ENCODE data around the gene CCDC112. TPM values are rescaled to one million over a fixed set of nuclear protein-coding genes. Genes with fewer than 3 reads are reported as not detected.

CCDC112 gene
- total and polyA plus RNA-seq, 2 donors (not counting 3 experiments of a cell fraction or from before 2014, with no cell fraction given) = 2.4 to 9.6 TPM

DNA sequence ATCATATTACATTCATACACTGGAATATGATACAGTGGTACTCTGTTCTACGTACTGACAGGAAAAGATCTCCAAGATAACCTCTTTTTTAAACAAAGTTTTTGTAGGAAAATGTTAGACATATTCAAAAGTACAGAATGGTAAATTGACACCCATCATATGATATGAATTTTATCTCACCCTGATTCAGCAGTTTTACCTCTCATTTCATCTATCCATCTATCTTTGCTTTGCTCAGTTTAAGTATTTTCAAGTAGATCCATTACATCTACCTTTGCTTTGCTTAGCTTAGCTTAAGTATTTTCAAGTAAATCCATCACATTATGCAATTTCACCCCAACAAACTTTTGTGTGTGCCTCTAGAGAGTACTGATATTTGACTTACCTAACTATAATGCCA lies 14.3 kb downstream of the CCDC112 start:
- no peak overlapping the region for H3K9ac ChIP-seq (replicated peaks; ENCODE audit: extremely low read depth, insufficient read depth, low read length)
- peaks cover 5% of the 10 kb centered on the region for H3K79me2 ChIP-seq (ENCODE audit: control insufficient read depth, insufficient read depth, low read length)
- no peaks in the 10 kb centered on the region for H3K9me3 ChIP-seq (replicated peaks; ENCODE audit: control insufficient read depth, insufficient read depth, low read length)
- ChIA-PET CTCF (no interaction called here), POLR2A (no interaction called here)
- H3K27ac ChIP-seq (ENCODE audit: insufficient read depth, low read depth, low read length) = no peak overlapping the region
- no peaks in the 10 kb centered on the region for H3K9me1 ChIP-seq (replicated peaks; ENCODE audit: control insufficient read depth, extremely low read depth, insufficient read depth, low read length)
- BruUV-seq (replicated peaks) = no TSS peak
- intact Hi-C loops (cut with micrococcal nuclease) = no loop called here
- dilution Hi-C loops (cut with MboI; ENCODE audit: extremely low pct_ligation_motif_present, low sequenced_read_pairs) = no loop called here
- no peak for DNase-seq (ENCODE audit: low read depth, low spot score)
- no peak for FAIRE-seq
- H3K4me1 ChIP-seq (ENCODE audit: control insufficient read depth, extremely low read depth, insufficient read depth, low read length) = no peaks in the 10 kb centered on the region
- H4K20me1 ChIP-seq (replicated peaks; ENCODE audit: control insufficient read depth, extremely low read depth, insufficient read depth, low read length) = no peaks in the 10 kb centered on the region
- no peak overlapping the region for H2AFZ ChIP-seq (ENCODE audit: low read depth, low read length)
- no peaks in the 10 kb centered on the region for H3K36me3 ChIP-seq (ENCODE audit: control insufficient read depth in 2 of 2, extremely low read depth in 1 of 2, insufficient read depth in 2 of 2, low read length in 2 of 2)
- H3K4me3 ChIP-seq (replicated peaks in 1 of 3; ENCODE audit: insufficient read depth in 1 of 3, low read depth in 1 of 3, low read length in 3 of 3) = no peak overlapping the region
- no peaks in the 10 kb centered on the region for H3K27me3 ChIP-seq (ENCODE audit: control insufficient read depth in 2 of 2, insufficient read depth in 2 of 2, low read length in 2 of 2)
- no peak overlapping the region for H3K4me2 ChIP-seq (ENCODE audit: insufficient read depth, low read length)
- TF ChIP-seq, protein P1, sequence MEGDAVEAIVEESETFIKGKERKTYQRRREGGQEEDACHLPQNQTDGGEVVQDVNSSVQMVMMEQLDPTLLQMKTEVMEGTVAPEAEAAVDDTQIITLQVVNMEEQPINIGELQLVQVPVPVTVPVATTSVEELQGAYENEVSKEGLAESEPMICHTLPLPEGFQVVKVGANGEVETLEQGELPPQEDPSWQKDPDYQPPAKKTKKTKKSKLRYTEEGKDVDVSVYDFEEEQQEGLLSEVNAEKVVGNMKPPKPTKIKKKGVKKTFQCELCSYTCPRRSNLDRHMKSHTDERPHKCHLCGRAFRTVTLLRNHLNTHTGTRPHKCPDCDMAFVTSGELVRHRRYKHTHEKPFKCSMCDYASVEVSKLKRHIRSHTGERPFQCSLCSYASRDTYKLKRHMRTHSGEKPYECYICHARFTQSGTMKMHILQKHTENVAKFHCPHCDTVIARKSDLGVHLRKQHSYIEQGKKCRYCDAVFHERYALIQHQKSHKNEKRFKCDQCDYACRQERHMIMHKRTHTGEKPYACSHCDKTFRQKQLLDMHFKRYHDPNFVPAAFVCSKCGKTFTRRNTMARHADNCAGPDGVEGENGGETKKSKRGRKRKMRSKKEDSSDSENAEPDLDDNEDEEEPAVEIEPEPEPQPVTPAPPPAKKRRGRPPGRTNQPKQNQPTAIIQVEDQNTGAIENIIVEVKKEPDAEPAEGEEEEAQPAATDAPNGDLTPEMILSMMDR (IDR thresholded peaks at IDR 0.05; ENCODE audit: extremely low read depth in 1 of 2, insufficient read depth in 1 of 2, low read depth in 1 of 2, low read length in 2 of 2) = no peak
- TF ChIP-seq EZH2 (IDR thresholded peaks at IDR 0.05; ENCODE audit: borderline replicate concordance, low read depth, low read length, severe bottlenecking) (no peak), JUN (IDR thresholded peaks at IDR 0.05; ENCODE audit: borderline replicate concordance, insufficient read depth, insufficient read length, low read depth) (no peak), MYC (IDR thresholded peaks at IDR 0.05; ENCODE audit: low read depth, low read length) (no peak), POLR2A (IDR thresholded peaks at IDR 0.05; ENCODE audit: low read depth, low read length) (no peak), POLR2AphosphoS5 (IDR thresholded peaks at IDR 0.05; ENCODE audit: insufficient read depth, low read depth, low read length) (no peak), GATA2 (IDR thresholded peaks at IDR 0.05; ENCODE audit: insufficient read depth, insufficient read length, low read depth, low read length) (no peak), FOS (IDR thresholded peaks at IDR 0.05; ENCODE audit: borderline replicate concordance, insufficient read depth, low read length) (no peak)
- TF ChIP-seq, protein P2, sequence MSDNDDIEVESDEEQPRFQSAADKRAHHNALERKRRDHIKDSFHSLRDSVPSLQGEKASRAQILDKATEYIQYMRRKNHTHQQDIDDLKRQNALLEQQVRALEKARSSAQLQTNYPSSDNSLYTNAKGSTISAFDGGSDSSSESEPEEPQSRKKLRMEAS (IDR thresholded peaks at IDR 0.05; ENCODE audit: insufficient read depth, insufficient read length) = no peak

All from endothelial cell of umbilical vein (primary cell).